Hepatic stellate cell (primary cell): ENCODE data around the gene SLC35B2.

ENCODE experiments used
- DNase-seq: peaks from one replicate; pipeline ENCODE4 v3.0.0; 2011; ENCODE audit warnings: low spot score

The SLC35B2 gene

DNA sequence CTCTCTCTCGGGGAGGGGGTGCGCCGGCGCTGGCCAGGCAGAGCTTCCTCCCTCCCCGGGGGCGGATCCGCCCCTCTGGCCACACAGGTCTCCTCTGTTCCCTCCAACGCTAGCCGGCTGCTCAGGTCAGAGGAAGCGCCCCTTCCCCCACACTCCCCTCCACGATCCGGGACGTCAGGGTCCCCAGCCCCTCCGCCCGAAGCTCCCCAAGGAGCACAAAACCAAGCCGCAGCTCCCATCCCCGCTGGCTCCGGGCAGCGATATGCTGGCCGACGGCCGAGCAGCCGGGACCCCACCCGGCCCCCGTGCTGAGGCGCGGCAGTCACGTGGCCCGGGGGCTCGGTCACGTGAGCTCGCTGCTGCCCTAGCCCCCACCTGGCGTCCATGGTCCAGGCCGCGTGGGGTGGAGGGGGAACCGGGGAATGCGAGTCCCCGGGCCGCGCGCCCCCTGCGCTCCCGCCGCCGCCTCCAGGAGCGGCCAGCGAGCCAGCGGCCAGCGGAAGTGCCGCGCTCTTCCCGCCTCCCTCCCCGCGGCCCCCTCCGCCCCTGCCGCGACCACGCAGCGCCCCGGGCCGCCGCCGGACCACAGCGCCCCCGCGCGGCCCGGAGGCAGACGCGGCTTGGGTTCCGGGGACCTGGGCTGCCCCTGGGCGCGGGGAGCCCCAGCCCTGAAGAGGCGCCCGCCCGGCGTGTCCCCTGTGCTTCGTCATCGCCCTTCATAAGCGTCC, at the start of gene SLC35B2:
Gene SLC35B2, minus strand, starts transcription at position 504 of the 728 bp plus-strand sequence. Its CDS starts 118 bp downstream, at position 386.
- peak; percentile 87 for DNase-seq

- DNase-seq, result no peak
Measured at GRCh38 chr6:44306710-44307109, 49.4 kb upstream of the SLC35B2 start.

GRCh38 chr6:44305200-44305725, 47.9 kb upstream of the SLC35B2 start:
- no peak for DNase-seq

DNA sequence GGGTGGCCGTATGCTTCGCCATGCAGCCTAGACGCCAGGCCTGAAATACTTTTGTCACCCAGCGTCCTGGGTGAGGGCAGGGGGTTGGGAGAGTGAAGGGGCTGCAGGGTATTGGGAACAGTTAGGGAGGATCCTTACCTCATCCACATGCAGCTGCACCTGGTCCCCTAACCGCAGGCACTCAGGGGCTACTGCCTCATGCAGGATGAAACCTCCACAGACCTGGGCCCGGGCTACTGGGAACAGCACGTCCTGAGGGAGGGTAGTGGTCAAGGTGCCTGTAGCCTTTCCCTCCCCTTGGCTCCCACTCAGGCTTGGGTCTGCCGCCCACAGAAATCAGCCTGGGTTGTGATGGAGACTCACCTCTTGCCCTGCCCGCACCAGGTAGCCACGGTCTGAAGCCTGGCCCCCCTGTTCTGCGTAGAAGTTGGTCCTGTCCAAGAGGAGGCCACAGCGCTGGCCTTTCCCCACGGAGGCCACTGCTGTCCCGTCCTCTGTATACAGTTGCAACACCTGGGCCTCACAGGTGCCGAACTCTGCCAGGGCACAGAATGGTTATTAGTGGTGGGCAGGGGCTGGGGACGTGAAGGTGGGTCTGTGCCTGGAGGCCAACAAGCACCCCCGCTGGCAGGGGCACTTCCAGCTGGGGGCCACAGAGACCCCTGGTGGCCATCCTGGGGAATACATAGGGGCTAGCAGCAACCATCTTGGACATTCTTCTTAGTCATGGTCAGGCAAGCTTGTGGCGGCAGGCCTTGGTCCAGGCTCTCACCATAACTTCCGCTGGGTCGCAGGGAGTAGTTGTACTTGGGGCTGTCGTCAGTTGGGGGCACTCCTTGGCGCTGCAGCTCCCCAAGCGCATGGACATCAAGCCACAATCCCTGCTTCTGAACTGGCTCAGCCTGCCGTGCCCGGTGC, 47.2 kb upstream of the SLC35B2 start:
- DNase-seq, result peak; percentile 55

DNA sequence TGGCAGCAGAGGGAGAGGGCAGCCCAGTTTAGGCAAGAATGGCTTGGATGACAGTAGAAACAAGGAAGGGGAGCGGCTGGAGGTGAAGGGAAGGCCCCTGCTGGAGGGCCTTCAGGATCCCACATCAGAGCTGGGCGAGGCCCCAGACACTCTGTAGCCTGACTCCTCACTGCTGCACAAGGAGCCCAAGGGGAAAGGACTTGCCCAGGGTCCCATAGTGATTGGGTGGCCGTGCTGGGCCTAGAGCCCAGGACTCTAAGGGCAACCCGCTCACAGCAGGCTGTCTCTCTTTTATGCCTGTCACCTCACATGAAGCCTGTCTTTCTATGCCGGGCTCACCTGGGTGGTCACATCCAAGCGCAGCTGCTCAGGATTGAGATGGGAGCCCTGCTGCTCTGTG, 46.5 kb upstream of the SLC35B2 start:
- DNase-seq, result no peak

DNA sequence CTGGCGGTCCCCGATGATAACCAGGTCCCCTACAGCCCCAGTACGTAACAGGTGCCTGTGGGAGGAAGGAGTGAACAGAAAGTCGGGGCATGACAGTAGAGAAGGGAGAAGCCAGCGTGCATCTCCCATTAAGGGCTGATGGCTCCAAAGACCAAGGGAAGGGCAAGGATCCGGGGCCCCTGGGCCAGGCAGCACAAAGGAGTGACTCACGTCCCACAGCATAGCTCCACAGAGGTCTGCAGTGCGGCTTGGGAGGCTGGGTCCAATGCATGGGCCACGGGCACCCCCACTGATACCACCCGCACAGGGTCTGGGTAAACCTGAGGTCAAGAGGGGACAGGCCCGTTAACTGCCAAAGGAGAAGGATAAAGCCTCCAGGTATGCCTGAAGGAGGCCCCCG, 45.5 kb upstream of the SLC35B2 start:
- DNase-seq, result no peak

- DNase-seq, result no peak
Measured at GRCh38 chr6:44301782-44302564, 44.6 kb upstream of the SLC35B2 start.

DNA sequence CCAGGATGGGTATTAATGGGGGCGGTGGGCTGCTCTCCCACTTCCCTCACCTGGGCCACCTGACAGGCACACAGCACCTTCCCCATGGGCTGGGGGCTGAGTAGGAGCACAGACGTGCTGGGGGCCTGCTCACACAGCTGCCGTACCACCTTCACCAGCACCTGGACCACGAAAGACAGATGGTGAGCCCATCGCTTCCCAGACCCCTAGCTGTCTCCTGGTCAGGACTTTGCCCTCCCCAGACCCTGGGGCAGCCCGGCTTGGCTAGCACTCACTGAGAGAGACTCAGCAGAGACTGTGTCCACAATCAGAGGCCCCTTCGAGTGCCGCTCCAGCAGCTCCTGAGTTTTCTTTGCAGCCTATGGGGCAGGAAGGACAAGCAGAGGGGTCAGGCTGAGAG, 43.8 kb upstream of the SLC35B2 start:
- DNase-seq, result no peak

- DNase-seq, result no peak
Measured at GRCh38 chr6:44300292-44300823, 43.0 kb upstream of the SLC35B2 start.

- no peak for DNase-seq
Measured at GRCh38 chr6:44298864-44299263, 41.5 kb upstream of the SLC35B2 start.

- DNase-seq, result no peak
Measured at GRCh38 chr6:44298055-44298803, 40.9 kb upstream of the SLC35B2 start.

GRCh38 chr6:44297063-44298038, 40.0 kb upstream of the SLC35B2 start:
- no peak for DNase-seq

GRCh38 chr6:44294832-44295791, 37.8 kb upstream of the SLC35B2 start:
- DNase-seq, result no peak

DNA sequence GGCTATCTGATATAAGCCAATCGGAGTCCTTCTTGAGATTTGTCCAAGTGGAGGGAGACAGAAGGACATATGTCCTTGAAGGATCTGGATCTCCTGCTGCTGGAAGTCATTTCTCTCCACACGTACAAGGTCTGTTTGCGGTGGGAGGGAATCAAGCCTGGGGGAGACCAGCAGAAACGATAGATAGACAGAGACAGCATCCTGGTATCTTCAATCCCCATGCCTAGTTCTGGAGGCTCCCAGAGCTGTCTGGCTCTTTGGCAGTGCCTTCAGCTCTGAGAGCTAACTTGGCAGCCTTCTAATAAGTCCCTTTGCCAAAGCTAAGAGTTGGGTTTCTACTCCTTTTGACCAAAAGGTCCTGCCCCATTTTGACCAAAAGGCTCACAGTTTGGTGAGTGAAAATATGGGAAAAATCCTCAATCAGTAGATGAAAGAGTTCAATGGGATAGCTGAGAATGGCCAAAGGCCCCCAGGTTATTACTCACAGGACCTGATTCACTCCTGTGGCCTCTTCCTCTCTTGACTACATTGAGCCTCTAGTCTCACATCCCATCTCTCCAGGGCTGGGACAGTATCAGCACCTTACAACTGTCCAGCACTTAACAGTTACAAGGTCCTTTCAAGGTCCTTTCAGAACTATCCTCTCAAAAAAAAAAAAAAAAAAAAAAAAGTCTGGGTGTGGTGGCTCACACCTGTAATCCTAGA, 35.5 kb upstream of the SLC35B2 start:
- no peak for DNase-seq

DNA sequence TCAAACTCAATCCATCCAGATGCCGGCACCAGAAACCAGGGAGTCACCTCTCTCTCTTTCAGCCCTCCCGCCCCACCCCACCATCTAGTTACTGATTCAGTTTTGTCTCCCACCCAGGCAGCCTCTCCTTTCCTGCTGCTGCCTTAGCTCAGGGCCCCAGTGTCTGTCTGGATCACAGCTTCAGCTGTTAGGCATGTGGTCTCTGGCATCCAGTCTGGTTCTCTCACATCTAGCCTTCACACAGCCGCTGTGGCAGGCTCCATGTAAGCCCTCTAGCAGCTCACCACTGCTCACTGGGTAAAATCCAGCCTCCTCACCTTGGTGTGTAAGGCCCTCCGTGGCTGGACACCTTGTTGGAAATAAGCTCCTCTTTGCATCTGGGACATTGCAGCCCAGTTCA, 34.5 kb upstream of the SLC35B2 start:
- no peak for DNase-seq

DNA sequence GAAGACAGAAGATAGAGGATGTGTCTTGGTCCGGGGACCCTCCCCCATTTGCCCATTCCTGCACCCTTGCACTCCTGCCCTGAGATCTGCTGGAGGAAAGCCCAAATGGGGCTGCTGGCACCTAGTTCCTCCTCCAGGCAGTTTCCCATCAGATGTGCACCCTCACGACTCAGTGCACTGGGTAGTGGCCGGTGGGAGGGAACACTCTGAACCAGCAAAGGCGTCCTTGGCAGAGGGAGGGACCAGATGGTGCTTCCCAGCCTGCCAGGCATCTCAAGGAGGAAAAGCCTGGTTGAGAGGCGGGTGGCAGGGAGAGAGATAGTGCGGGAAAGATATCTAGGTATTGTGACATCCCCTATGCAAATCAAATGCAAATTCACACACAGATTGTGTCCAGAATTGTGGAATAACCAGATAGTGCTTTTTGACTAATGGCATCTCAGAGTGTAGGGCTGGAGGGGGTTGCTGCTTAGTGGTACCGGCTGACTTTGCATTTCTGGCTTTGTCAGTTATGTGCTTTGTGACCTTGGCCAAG, 32.5 kb upstream of the SLC35B2 start:
- DNase-seq, result no peak

DNA sequence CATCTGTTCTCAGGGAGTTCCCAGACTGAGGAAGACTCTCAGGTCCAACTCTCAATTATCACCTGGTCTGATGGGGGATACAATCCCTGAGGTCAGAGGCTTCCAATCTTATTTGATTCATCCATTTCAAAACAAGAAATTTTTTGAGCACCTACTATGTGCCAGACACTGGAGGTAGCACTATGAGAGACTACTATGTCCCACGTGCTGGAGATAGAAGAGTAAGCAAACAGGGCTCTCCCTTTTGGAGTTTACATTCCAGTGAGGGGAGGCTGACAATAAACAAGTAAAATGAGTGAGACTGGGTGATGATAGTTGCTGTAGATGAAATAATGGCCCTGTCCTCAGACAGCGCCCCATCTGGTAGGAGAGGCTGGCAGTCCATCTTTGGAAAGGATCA, 29.4 kb upstream of the SLC35B2 start:
- no peak for DNase-seq

DNA sequence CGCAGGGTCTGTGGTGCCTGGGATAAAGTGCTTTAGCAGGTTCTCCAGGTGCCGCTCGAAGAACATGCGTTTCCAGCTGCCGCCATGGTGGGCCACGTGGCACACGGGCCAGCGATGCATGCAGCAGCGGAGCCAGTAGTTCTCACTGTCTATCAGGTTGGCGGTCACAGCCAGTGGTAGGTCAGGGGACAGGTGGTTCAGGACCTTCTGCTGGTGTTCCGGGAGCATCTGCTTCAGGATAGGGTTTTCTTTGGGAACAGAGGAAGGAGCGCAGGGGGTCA, 28.9 kb upstream of the SLC35B2 start:
- DNase-seq, result no peak
